NCI-H2107 treated with DMSO at 0.1 percent for 48 hours (cell line): ENCODE measurements around the gene MRTFB.

ENCODE experiments used
- DNase-seq: peaks from one replicate; lab custom pipeline; 2025; ENCODE audit not compliant: unreplicated experiment; lab: John Stamatoyannopoulos, UW

MRTFB gene

DNA sequence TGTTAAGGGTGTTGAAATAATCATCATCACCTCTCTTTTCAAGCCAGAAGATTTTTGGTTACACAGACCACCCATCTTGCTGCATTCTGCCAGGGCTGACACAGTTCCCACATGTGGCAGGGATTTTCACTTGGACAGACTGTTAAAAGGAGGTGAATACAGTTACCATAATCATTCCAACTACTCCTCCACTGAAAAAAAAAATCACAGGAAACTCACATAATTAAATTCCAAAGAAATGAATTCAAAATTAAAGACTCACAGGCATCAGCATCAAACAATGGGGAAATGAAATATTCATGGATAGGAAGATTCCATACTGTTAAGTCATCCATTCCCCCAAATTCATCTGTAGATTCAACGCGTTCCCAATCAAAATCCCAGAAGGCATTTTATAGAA lies 209.4 kb downstream of the MRTFB start:
- DNase-seq, result no peak

GRCh38 chr16:14283786-14284185 lies 212.7 kb downstream of the MRTFB start:
- no peak for DNase-seq

- DNase-seq, result no peak
Measured at GRCh38 chr16:14284371-14284770, 213.3 kb downstream of the MRTFB start.

GRCh38 chr16:14284930-14285512 lies 213.9 kb downstream of the MRTFB start:
- DNase-seq, result no peak

DNA sequence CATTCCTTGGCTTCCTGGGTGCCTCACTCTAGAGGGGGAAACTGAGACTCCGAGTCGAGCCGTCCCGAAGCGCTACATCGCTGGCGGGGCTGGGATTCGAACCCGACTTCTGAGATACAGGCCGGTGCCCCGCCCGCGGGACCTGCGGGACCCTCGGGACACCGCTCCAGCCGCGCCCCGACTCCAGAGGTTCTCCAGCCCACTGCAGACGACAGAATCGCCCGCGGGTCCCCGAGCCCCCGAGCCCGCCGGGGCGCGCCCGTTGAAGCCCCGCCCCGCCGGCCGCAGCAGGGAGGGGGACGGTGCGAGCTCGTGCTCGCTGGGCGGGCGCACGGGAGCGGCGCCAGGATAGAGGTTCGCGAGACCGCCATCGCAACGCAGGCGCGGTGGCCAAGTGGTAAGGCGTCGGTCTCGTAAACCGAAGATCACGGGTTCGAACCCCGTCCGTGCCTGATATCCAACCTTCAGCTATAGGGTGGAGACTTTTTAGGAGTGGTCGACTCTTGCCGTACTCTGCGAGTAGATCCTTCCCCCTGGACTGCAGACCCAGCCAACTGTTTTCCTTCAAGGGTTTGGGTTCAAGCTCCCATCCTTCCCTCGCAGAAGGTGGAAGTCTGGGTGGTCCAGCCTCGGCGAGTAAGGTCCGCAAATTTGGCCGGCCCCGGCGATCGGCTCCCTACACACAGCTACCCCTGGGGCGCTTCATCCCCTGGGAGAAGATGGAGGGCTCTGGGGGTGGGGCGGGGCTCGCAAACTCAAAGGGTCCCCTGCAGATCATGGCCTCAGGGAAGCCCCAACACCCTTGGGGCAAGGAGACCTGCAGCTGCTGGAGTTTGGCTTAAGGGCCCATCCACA lies 214.6 kb downstream of the MRTFB start:
- peak; percentile 75 for DNase-seq

- DNase-seq, result no peak
Measured at GRCh38 chr16:14286368-14287230, 215.5 kb downstream of the MRTFB start.

GRCh38 chr16:14289692-14290340 lies 218.7 kb downstream of the MRTFB start:
- DNase-seq, result no peak

DNA sequence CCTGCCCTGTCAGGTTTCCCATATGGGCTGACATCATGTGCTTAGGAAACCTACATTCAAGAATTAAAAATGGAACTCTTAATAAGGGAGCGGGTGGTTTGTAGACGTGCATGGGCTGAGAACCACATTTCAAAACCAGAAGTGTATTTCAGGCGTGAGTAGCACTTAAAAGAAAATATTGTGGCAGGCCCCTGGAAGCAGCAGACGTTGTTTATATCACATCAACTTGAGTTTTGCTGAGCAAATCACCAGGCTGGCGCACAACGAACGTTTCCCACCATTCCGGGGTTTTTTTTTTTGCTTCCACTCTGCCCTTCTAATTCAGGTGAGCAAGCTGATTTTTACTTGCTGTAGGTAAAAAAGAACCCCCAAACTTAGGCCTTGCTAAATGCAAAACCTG lies 220.2 kb downstream of the MRTFB start:
- no peak for DNase-seq

- DNase-seq, result no peak
Measured at GRCh38 chr16:14292051-14292825, 221.1 kb downstream of the MRTFB start.

DNA sequence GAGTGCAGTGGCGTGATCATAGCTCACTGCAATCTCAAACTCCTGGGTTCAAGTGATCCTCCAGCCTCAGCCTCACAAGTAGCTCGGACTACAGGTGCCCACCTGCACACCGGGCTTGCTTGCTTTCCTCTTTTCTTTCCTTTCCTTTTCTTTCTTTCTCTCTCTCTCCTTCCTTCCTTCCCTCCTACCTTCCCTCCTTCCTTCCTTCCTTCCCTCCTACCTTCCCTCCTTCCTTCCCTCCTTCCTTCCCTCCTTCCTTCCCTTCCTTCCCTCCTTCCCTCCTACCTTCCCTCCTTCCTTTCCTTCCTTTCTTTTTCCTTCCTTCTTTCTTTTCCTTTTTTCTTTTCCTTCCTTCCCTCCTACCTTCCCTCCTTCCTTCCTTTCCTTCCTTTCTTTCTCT lies 225.5 kb downstream of the MRTFB start:
- DNase-seq, result no peak

DNA sequence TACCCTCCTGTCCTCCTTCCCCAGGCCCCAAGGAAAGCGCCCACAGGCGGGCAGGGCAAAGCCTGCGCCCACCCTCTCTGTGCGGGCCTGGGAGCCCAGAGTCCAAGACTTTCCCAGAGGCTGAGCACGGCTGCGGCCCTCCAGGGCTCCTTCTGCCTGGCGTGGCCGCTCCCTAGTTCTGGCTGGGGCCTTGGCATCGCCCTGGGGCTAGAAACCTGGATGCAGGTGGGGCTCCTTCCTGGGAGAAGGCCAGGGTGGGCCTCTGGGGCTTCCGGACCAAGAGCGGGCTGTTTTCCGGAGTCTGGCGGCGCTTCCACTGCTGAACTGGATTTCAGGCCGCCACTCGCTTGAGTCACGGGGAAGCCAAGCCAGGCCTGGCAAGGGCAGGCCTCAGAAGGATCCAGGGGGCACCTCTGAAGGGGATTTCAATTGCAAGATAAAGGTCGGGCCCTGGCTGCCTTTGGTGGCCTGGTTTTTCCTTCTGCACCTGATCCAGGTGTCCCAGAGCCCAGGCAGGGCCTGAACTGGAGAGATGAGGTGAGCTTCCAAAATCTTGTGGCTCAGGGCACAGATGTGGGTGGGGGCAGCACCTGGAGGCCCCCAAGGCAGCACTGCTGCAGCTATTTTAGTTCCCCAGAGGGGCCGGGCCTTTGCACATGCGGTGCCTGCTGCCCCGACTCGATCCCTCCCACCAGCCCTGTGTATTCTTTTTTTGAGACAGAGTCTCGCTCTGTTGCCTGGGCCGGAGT lies 227.4 kb downstream of the MRTFB start:
- no peak for DNase-seq

DNA sequence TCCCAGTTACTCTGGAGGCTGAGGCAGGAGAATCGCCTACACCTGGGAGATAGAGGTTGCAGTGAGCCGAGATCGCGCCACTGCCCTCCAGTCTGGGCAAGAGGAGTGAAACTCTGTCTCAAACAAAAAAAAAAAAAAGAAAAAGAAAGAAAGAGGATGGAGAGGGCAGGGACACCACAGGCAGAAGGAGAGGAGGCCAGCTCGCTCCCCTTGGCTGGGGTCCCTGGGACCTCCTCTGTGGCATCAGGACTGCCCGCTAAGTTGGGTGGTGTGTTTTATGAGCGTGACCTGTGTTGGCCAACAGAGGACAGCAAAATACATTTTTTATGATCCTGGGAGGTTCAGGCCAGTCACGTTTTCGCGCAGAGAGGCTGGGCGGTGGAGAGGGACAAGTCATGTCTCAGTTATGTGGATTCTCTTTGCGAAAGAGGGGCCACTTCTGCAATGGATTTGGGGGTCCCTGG lies 229.6 kb downstream of the MRTFB start:
- peak; percentile 82 for DNase-seq

GRCh38 chr16:14301169-14302030 lies 230.3 kb downstream of the MRTFB start:
- no peak for DNase-seq

DNA sequence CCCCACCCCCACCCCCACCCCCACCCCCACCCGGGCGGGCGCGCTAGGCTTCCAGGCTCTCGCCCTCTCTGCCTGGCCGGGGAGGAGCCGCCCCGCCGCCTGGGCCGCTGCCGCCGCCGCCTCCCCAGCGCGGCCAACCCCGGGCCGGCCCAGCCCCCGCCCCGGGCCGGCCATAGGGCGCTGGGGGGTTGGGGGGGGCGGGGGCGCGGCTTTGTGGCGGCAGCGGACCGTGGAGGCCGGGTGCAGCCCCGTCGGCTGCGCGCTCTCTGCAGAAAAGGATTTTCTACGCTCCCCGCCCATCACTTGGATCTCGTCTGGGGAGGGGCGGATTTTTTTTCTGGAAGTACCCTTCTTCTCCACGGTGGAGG lies 230.9 kb downstream of the MRTFB start:
- no peak for DNase-seq

DNA sequence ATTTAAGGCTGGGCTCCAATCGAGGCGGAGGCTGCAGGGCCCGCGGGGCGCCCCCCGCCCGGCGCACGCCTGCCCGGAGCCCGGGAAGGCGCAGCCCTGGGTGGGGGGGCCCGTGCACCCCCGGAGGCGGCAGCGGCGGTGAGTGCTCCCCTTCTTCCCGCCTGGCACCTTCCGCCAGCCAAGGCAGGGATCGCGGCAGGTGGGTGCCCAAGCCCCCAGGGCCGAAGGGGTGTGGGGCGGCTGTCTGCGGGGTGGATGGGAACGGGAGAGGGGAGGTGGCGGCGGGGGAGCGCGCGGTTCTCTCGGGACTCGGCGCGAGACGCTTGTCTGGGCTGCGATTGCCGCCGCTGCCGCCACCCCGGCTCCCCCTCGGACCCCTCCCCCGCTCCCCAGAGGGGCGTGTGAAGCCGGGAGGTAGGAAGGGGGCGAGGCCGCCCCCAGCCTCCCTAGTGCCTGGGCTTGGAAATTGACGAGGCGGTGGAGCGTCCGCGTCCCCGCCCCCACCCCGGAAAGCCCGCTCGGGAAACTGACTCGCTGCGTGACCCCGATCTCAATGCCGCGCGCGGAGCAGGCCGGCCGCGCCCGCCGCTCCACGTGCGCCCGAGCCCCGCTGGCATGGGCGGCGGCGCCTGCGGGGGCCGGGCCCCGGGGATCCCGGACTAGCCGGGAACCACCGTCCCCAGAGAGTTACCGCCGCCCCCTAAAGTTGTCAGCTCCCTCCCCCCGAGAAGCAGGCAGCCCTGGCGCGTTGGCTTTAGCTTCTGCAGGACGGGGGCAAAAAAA lies 231.5 kb downstream of the MRTFB start:
- no peak for DNase-seq

GRCh38 chr16:14303182-14303618 lies 232.1 kb downstream of the MRTFB start:
- DNase-seq, result no peak

GRCh38 chr16:14303639-14304394 lies 232.7 kb downstream of the MRTFB start:
- DNase-seq, result no peak
